ENCODE data around the gene POLD1.
A peak's percentile ranks its signal among the peaks of the same experiment; 100 is the strongest.

Gene POLD1

GRCh38 chr19:50413531-50413930 is 29.4 kb downstream of the POLD1 start:
- TF ChIP-seq CTCF (IDR thresholded peaks at IDR 0.05) (no peak), ZFX (IDR thresholded peaks at IDR 0.05; ENCODE audit: borderline replicate concordance) (no peak)
- no peak overlapping the region for H3K27ac ChIP-seq

- H3K27ac ChIP-seq: no peak overlapping the region
- TF ChIP-seq ZFX (IDR thresholded peaks at IDR 0.05; ENCODE audit: borderline replicate concordance) (no peak), CTCF (IDR thresholded peaks at IDR 0.05) (peak; percentile 93)
Measured at GRCh38 chr19:50414864-50415660, 30.9 kb downstream of the POLD1 start.

- no peak for TF ChIP-seq ZFX (IDR thresholded peaks at IDR 0.05; ENCODE audit: borderline replicate concordance)
- no peak overlapping the region for H3K27ac ChIP-seq
Measured at GRCh38 chr19:50415661-50416033, 31.5 kb downstream of the POLD1 start.

GRCh38 chr19:50416034-50416977 is 32.2 kb downstream of the POLD1 start:
- no peak for TF ChIP-seq ZFX (IDR thresholded peaks at IDR 0.05; ENCODE audit: borderline replicate concordance)
- TF ChIP-seq CTCF (IDR thresholded peaks at IDR 0.05): no peak
- H3K27ac ChIP-seq: no peak overlapping the region

- TF ChIP-seq ZFX (IDR thresholded peaks at IDR 0.05; ENCODE audit: borderline replicate concordance): no peak
- H3K27ac ChIP-seq: no peak overlapping the region
Measured at GRCh38 chr19:50417111-50418081, 33.2 kb downstream of the POLD1 start.

- no peak within 1 kb of the TSS for H3K27ac ChIP-seq
- no peak for TF ChIP-seq ZFX (IDR thresholded peaks at IDR 0.05; ENCODE audit: borderline replicate concordance)
Measured at GRCh38 chr19:50418176-50419021, 34.3 kb downstream of the POLD1 start, which contains the start of gene SPIB. Gene SPIB, plus strand, starts transcription at chr19:50418938. Its CDS starts 25 bp downstream, at chr19:50418963.

- TF ChIP-seq ZFX (IDR thresholded peaks at IDR 0.05; ENCODE audit: borderline replicate concordance): no peak
- no peak for TF ChIP-seq CTCF (IDR thresholded peaks at IDR 0.05)
- H3K27ac ChIP-seq: no peak overlapping the region
Measured at GRCh38 chr19:50419022-50419579, 35.0 kb downstream of the POLD1 start.
